ENCODE measurements around the gene PASK.

- TF ChIP-seq EZH2 (IDR thresholded peaks at IDR 0.05; ENCODE audit: low read length) (no peak), CTCF (optimal IDR thresholded peaks at IDR 0.05 in 1 of 3, IDR thresholded peaks at IDR 0.05 in 1 of 3, conservative IDR thresholded peaks at IDR 0.05 in 1 of 3; ENCODE audit: extremely low read depth in 1 of 3, insufficient read depth in 2 of 3, low read length in 3 of 3) (no peak)
These were observed 53.5 kb downstream of the PASK start for GRCh38 chr2:241095594-241096290.
